ENCODE data around the gene B4GALNT3.
"Not testable (repeated sequence)": the region's sequence is repeated elsewhere in the genome, so short reads cannot be mapped to it uniquely, and the experiment has no call there.

The B4GALNT3 gene

GRCh38 chr12:573232-573631 lies 113.5 kb downstream of the B4GALNT3 start:
- DNase-seq (ENCODE audit: low read depth in 1 of 2, low spot score in 1 of 2): no peak

- DNase-seq (ENCODE audit: low read depth in 1 of 2, low spot score in 1 of 2): no peak
Observed at GRCh38 chr12:574475-575128, 114.9 kb downstream of the B4GALNT3 start.

- no peak for DNase-seq (ENCODE audit: low read depth in 1 of 2, low spot score in 1 of 2)
Observed at GRCh38 chr12:575129-575502, 115.4 kb downstream of the B4GALNT3 start.

GRCh38 chr12:575948-576614 lies 116.3 kb downstream of the B4GALNT3 start:
- peak; percentile 76 to 85 for DNase-seq (ENCODE audit: low read depth in 1 of 2, low spot score in 1 of 2)

GRCh38 chr12:576615-577110 lies 116.9 kb downstream of the B4GALNT3 start:
- no peak for DNase-seq (ENCODE audit: low read depth in 1 of 2, low spot score in 1 of 2)

GRCh38 chr12:577994-578747 lies 118.4 kb downstream of the B4GALNT3 start:
- DNase-seq (ENCODE audit: low read depth in 1 of 2, low spot score in 1 of 2): not testable (repeated sequence)

- DNase-seq (ENCODE audit: low read depth in 1 of 2, low spot score in 1 of 2): no peak
Observed at GRCh38 chr12:578748-579419, 119.1 kb downstream of the B4GALNT3 start.

- no peak for DNase-seq (ENCODE audit: low read depth in 1 of 2, low spot score in 1 of 2)
Observed at GRCh38 chr12:579420-580110, 119.8 kb downstream of the B4GALNT3 start.

- DNase-seq (ENCODE audit: low read depth in 1 of 2, low spot score in 1 of 2): no peak
Observed at GRCh38 chr12:580813-581212, 121.1 kb downstream of the B4GALNT3 start.

GRCh38 chr12:581321-581720 lies 121.6 kb downstream of the B4GALNT3 start:
- DNase-seq (ENCODE audit: low read depth in 1 of 2, low spot score in 1 of 2): no peak

- DNase-seq (ENCODE audit: low read depth in 1 of 2, low spot score in 1 of 2): no peak
Observed at GRCh38 chr12:581746-582145, 122.0 kb downstream of the B4GALNT3 start.

- no peak for DNase-seq (ENCODE audit: low read depth in 1 of 2, low spot score in 1 of 2)
Observed at GRCh38 chr12:583251-583869, 123.6 kb downstream of the B4GALNT3 start.

- DNase-seq (ENCODE audit: low read depth in 1 of 2, low spot score in 1 of 2): no peak
Observed at GRCh38 chr12:585062-586061, 125.6 kb downstream of the B4GALNT3 start.

- no peak for DNase-seq (ENCODE audit: low read depth in 1 of 2, low spot score in 1 of 2)
Observed at GRCh38 chr12:586318-587071, 126.8 kb downstream of the B4GALNT3 start.

- no peak for DNase-seq (ENCODE audit: low read depth in 1 of 2, low spot score in 1 of 2)
Observed at GRCh38 chr12:587132-588023, 127.6 kb downstream of the B4GALNT3 start.

GRCh38 chr12:588024-588322 lies 128.2 kb downstream of the B4GALNT3 start:
- no peak for DNase-seq (ENCODE audit: low read depth in 1 of 2, low spot score in 1 of 2)

GRCh38 chr12:588646-589045 lies 128.9 kb downstream of the B4GALNT3 start:
- no peak for DNase-seq (ENCODE audit: low read depth in 1 of 2, low spot score in 1 of 2)

All from activated CD4-positive, alpha-beta T cell treated with anti-CD3 and anti-CD28 coated beads, Interleukin-2, amount 50 U/mL, for 24 hours (primary cell).